ENCODE data around the gene FZD1.

GRCh38 chr7:91264924-91265681 lies 870 bp downstream of the FZD1 start:
- no peak for TF ChIP-seq CTCF (IDR thresholded peaks at IDR 0.05; ENCODE audit: control extremely low read depth in 1 of 3, insufficient read depth in 1 of 3, low read depth in 1 of 3, low read length in 3 of 3)
- no peak for TF ChIP-seq CHD7 (IDR thresholded peaks at IDR 0.05; ENCODE audit: insufficient replicate concordance, low read length)
